NCI-H2029 (cell line): ENCODE measurements around the gene MKRN1.
"Not testable (repeated sequence)": the region's sequence is repeated elsewhere in the genome, so short reads cannot be mapped to it uniquely, and the experiment has no call there.

Experiments
- DNase-seq: peaks from one replicate; lab custom pipeline; 2025; lab: John Stamatoyannopoulos, UW

Gene MKRN1

GRCh38 chr7:140479062-140479738 lies at the start of gene MKRN1:
Gene MKRN1, minus strand, starts transcription at chr7:140479505. Its CDS starts 161 bp downstream, at chr7:140479344.
- DNase-seq, result peak; percentile 98

DNA sequence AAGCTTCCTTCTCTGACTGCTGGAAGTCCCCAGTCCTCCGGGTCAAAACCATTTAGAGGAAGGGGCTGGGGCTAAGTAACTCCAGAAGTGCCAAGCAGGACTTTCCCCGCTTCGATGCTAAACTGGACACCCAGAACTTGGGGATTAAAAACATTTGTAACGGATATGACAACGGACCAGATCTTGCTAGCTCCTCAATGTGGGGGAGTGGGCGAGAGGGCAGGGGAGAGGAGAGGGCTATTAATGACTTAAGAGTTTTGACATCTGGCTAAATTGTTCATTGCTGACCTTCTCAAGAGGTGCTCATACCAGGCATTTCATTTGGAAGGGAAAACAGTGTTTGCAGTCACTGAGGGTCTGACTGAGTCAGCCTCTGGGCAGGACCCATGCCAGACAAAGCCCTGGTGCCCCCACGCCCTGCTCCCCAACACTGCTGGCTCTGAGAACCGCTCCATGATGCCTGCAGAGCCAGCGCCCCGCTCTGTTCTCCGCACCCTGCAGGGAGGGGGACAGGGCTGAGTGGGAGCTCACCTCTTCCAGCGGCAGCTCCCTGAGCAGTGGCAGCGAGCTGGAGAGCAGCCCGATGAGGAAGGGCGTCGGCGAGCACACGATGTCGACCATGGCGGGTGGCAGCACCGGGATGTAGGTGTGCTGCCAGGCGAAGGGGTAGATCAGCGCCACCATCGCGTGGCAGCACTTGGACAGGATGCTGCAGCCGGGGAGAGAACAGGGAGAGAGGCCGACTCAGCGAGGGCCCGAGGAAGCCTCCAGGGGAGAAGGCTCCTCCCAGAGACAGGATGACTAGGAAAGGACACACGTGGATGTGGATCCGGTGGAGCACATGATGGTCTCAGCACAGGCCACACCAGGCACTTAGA lies 47.7 kb upstream of the MKRN1 start:
- no peak for DNase-seq

GRCh38 chr7:140526214-140526613 lies 46.9 kb upstream of the MKRN1 start:
- no peak for DNase-seq

- DNase-seq, result peak; percentile 67
Measured at GRCh38 chr7:140525743-140526142, 46.4 kb upstream of the MKRN1 start.

DNA sequence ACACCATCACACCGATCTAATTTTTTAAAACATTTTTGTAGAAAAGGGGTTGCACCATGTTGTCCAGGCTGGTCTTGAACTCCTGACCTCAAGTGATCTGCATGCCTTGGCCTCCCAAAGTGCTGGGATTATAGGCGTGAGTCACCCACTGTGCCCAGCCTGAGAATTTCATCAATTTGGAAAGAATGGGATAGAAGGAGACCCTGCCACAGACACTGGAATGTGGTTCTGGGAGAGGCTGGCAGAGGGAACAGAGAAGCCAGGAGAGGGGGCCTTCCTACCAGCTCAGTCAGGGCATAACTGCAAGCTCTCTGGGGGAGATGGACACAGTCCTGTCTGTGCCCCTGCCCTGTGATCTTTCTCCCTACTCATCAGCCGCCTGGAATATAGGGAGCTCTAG lies 42.1 kb upstream of the MKRN1 start:
- DNase-seq, result no peak

- no peak for DNase-seq
Measured at GRCh38 chr7:140519007-140519399, 39.7 kb upstream of the MKRN1 start.

DNA sequence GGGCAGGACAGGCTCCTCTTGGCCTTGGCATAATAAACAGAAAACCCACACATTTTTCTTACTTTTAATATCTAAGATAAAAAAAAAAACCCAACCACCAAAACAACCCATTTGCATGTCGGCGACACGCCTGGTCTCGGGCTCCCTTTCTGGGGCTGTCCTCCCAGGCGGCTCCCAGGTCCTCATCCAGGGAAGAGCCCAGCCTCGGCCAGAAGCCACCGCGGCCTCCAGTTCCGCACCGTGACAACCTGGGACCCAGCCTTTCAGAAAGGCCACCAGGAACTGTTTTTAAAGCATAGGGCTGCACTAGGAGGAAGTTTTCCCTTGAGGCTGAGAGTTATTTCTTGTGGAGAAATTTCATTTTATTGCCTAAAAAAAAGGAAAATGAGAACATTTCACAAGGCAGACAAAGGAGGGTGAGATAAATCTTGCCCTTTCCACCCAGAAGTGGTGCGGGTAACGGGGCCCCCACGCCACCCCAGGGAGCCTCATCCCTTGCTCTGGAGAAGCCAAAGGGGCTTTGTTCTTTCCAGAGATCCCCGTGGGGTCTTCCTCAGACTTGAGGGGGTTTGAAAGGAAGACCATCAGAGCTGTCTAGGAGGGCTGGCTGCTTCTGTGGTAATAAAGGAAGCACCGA lies 39.2 kb upstream of the MKRN1 start:
- no peak for DNase-seq

- peak; percentile 86 for DNase-seq
Measured at GRCh38 chr7:140517546-140518369, 38.5 kb upstream of the MKRN1 start.

GRCh38 chr7:140512317-140513000 lies 33.2 kb upstream of the MKRN1 start:
- DNase-seq, result peak; percentile 85

GRCh38 chr7:140509789-140510188 lies 30.5 kb upstream of the MKRN1 start:
- DNase-seq, result no peak

GRCh38 chr7:140507556-140507955 lies 28.3 kb upstream of the MKRN1 start:
- not testable (repeated sequence) for DNase-seq

GRCh38 chr7:140506788-140507464 lies 27.6 kb upstream of the MKRN1 start:
- DNase-seq, result peak; percentile 51

GRCh38 chr7:140501966-140502365 lies 22.7 kb upstream of the MKRN1 start:
- DNase-seq, result no peak

- not testable (repeated sequence) for DNase-seq
Measured at GRCh38 chr7:140497807-140498206, 18.5 kb upstream of the MKRN1 start.

GRCh38 chr7:140497241-140497769 lies 18.0 kb upstream of the MKRN1 start:
- no peak for DNase-seq

DNA sequence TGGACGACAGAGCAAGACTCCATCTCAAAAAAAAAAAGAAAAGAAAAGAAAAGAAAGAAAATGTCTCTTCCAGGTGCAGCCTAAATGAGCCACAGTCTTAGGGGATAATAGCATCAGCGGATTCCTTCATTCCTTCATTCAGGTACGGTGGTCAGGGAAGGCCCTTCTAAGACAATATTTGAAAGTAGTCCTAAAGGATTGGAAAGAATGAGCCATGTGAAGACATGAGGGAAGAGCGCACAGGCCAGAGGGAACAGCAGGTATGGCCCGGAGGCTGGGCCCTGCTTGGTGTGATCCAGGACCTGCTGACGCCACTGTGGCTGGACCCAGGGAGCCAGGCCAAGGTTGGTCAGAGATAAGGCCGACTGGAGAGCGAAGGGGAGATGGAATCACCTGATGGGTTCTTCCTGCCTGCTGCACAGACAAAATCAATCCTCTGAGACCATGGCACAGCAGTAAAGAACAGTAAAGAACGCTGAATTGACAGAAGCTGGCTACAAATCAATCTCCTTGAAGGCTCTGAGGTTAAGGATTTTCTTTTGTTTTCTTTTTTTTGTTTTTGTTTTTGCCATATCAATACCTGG lies 16.3 kb upstream of the MKRN1 start:
- no peak for DNase-seq

GRCh38 chr7:140494867-140495266 lies 15.6 kb upstream of the MKRN1 start:
- DNase-seq, result no peak

GRCh38 chr7:140489026-140489359 lies 9.7 kb upstream of the MKRN1 start:
- DNase-seq, result no peak

- no peak for DNase-seq
Measured at GRCh38 chr7:140485500-140486265, 6.4 kb upstream of the MKRN1 start.
